Sigmoid colon (tissue), 7 donors: ENCODE results near the gene TTLL11. TPM values are rescaled to one million over a fixed set of nuclear protein-coding genes. Genes with fewer than 3 reads are reported as not detected.

Source experiments
- DNase-seq: peaks from one replicate; pipeline ENCODE4 v3.0.0-alpha.2; 2019
- H3K27ac ChIP-seq, 4 donors: fragments of 200-600 bp; sonication (generic); one replicate each; pipeline ENCODE4 v1.5.1; 2016 to 2019; ENCODE audit warnings: mild to moderate bottlenecking in 1 of 4
- H3K27me3 ChIP-seq, 3 donors: fragments of 200-600 bp; sonication (generic); one replicate each; pipeline ENCODE4 v1.5.1; 2019; ENCODE audit warnings: mild to moderate bottlenecking in 1 of 3
- H3K36me3 ChIP-seq, 4 donors: fragments of 200-600 bp; sonication (generic); one replicate each; pipeline ENCODE4 v1.5.1; 2016 to 2019
- H3K4me1 ChIP-seq, 4 donors: fragments of 200-600 bp; sonication (generic); one replicate each; pipeline ENCODE4 v1.5.1; 2017 to 2019
- H3K4me3 ChIP-seq, 4 donors: fragments of 200-600 bp; sonication (generic); one replicate each; pipeline ENCODE4 v1.5.1; 2017 to 2019; ENCODE audit warnings: mild to moderate bottlenecking in 2 of 4, moderate library complexity in 1 of 4
- H3K9me3 ChIP-seq, 4 donors: fragments of 200-600 bp in 3 of 4; sonication (generic) in 3 of 4; one replicate each; pipeline versions ENCODE4 v1.5.1 to v1.6.1; 2013 to 2019
- CTCF ChIP-seq, 4 experiments: fragments of 450-650 bp in 3 of 4; fragments of 200-600 bp in 1 of 4; IDR thresholded peaks; one replicate each; pipeline ENCODE4 v1.5.1; 2016 to 2019; ENCODE audit warnings: antibody characterized with exemption in 4 of 4, mild to moderate bottlenecking in 3 of 4, moderate library complexity in 2 of 4
- EP300 ChIP-seq, 4 donors: sonication (generic); formaldehyde crosslinking; IDR thresholded peaks; one replicate each; pipeline ENCODE4 v1.6.1; 2017; ENCODE audit warnings: antibody characterized with exemption in 4 of 4
- POLR2A ChIP-seq, 2 donors: fragments of 450-650 bp; IDR thresholded peaks; one replicate each; pipeline ENCODE4 v1.6.1; 2016; ENCODE audit warnings: antibody characterized with exemption in 2 of 2, mild to moderate bottlenecking in 2 of 2, moderate library complexity in 2 of 2
- POLR2AphosphoS5 ChIP-seq, 4 donors: sonication (generic); formaldehyde crosslinking; IDR thresholded peaks; one replicate each; pipeline ENCODE4 v1.6.1; 2017; ENCODE audit warnings: antibody characterized with exemption in 4 of 4
- WGBS, 2 donors: extraction: QIAGEN DNeasy Blood & Tissue Kit; methylation state at CpG; one replicate each; pipeline ENCODE4 v1.1.7; 2013; 5-methylcytosine and 5-hydroxymethylcytosine counted together
- intact Hi-C: fragments of 100-400 bp; cut with DNase I; formaldehyde crosslinking; loops from one replicate; pipeline ENCODE4 v1.15.1; 2023
- polyA plus RNA-seq, 3 donors: library from polyadenylated mRNA; stranded (reverse); fragments of 200-250 nt; gene quantifications; one replicate each; pipeline ENCODE4 v1.2.3, GENCODE V29; 2013
- total RNA-seq, 4 donors: library from RNA; depleted of rRNA; stranded (reverse); fragments of >200 nt; gene quantifications; one replicate each; pipeline ENCODE4 v1.1.0, GENCODE V29; 2016
- donor health status: healthy with polysubstance abuse.
- donor health status: Bipolar disorder and iron deficiency.
- donor health status: healthy.

Gene TTLL11
- total and polyA plus RNA-seq, 7 donors = 4.2 to 40.7 (median 27.6) TPM

- Histone ChIP-seq H3K27me3 (no peaks in the 10 kb centered on the region), H3K9me3 (no peaks in the 10 kb centered on the region), H3K4me1 (no peaks in the 10 kb centered on the region), H3K4me3 (no peak overlapping the region), H3K27ac (no peak overlapping the region), H3K36me3 (peaks cover 0 to 10% (median 0%) of the 10 kb centered on the region in 4 donors)
- intact Hi-C loops = no loop called here
- 75 to 92% methylated on average over 5 of the region's 5 CpGs for WGBS, 2 donors
- no peak for DNase-seq
- no peak for TF ChIP-seq EP300 (IDR thresholded peaks at IDR 0.05)
- TF ChIP-seq CTCF (IDR thresholded peaks at IDR 0.05) = no peak
- no peak for TF ChIP-seq POLR2A (IDR thresholded peaks at IDR 0.05)
Measured at GRCh38 chr9:121944711-121945191, 148.4 kb downstream of the TTLL11 start.

GRCh38 chr9:121943463-121943862, 149.6 kb downstream of the TTLL11 start:
- Histone ChIP-seq H3K4me3 (no peak overlapping the region), H3K27ac (no peak overlapping the region), H3K9me3 (no peaks in the 10 kb centered on the region), H3K36me3 (peaks cover 0 to 10% (median 0%) of the 10 kb centered on the region in 4 donors), H3K27me3 (no peaks in the 10 kb centered on the region), H3K4me1 (no peaks in the 10 kb centered on the region)
- DNase-seq = no peak
- TF ChIP-seq EP300 (IDR thresholded peaks at IDR 0.05) (no peak), POLR2AphosphoS5 (IDR thresholded peaks at IDR 0.05) (no peak), CTCF (IDR thresholded peaks at IDR 0.05) (no peak), POLR2A (IDR thresholded peaks at IDR 0.05) (no peak)
- intact Hi-C loops = no loop called here
- 79 to 92% methylated on average over 2 of the region's 2 CpGs for WGBS, 2 donors

- Histone ChIP-seq H3K27ac (no peak overlapping the region), H3K4me1 (no peaks in the 10 kb centered on the region), H3K4me3 (no peak overlapping the region), H3K36me3 (peaks cover 0 to 10% (median 0%) of the 10 kb centered on the region in 4 donors), H3K9me3 (no peaks in the 10 kb centered on the region), H3K27me3 (no peaks in the 10 kb centered on the region)
- intact Hi-C loops = no loop called here
- TF ChIP-seq CTCF (IDR thresholded peaks at IDR 0.05) = no peak
- TF ChIP-seq POLR2A (IDR thresholded peaks at IDR 0.05) = no peak
- no peak for TF ChIP-seq POLR2AphosphoS5 (IDR thresholded peaks at IDR 0.05)
- no peak for TF ChIP-seq EP300 (IDR thresholded peaks at IDR 0.05)
- no peak for DNase-seq
- WGBS, 2 donors = 91 to 94% methylated on average over 15 of the region's 15 CpGs
Measured at GRCh38 chr9:121942866-121943382, 150.2 kb downstream of the TTLL11 start.

- Histone ChIP-seq H3K4me3 (no peak overlapping the region), H3K9me3 (no peaks in the 10 kb centered on the region), H3K27me3 (no peaks in the 10 kb centered on the region), H3K36me3 (peaks cover 0 to 10% (median 0%) of the 10 kb centered on the region in 4 donors), H3K4me1 (no peaks in the 10 kb centered on the region), H3K27ac (no peak overlapping the region)
- DNase-seq = no peak
- TF ChIP-seq POLR2AphosphoS5 (IDR thresholded peaks at IDR 0.05) (no peak), EP300 (IDR thresholded peaks at IDR 0.05) (no peak), CTCF (IDR thresholded peaks at IDR 0.05) (no peak), POLR2A (IDR thresholded peaks at IDR 0.05) (no peak)
- 90 to 93% methylated on average over 7 of the region's 7 CpGs for WGBS, 2 donors
- intact Hi-C loops = no loop called here
Measured at GRCh38 chr9:121942313-121942712, 150.8 kb downstream of the TTLL11 start.

GRCh38 chr9:121939643-121940042, 153.5 kb downstream of the TTLL11 start:
- Histone ChIP-seq H3K9me3 (no peaks in the 10 kb centered on the region), H3K4me1 (no peaks in the 10 kb centered on the region), H3K27ac (no peak overlapping the region), H3K27me3 (no peaks in the 10 kb centered on the region), H3K36me3 (peaks cover 0 to 14% (median 0%) of the 10 kb centered on the region in 4 donors), H3K4me3 (no peak overlapping the region)
- no peak for DNase-seq
- WGBS, 2 donors = 77 to 88% methylated on average over 10 of the region's 10 CpGs
- TF ChIP-seq CTCF (IDR thresholded peaks at IDR 0.05) = no peak
- TF ChIP-seq POLR2A (IDR thresholded peaks at IDR 0.05) = no peak
- no peak for TF ChIP-seq EP300 (IDR thresholded peaks at IDR 0.05)
- TF ChIP-seq POLR2AphosphoS5 (IDR thresholded peaks at IDR 0.05) = no peak
- intact Hi-C loops = no loop called here
